Sigmoid colon (tissue), 3 donors: ENCODE results near the gene ROPN1B.

Source experiments
- POLR2A ChIP-seq, 2 donors: fragments of 450-650 bp; IDR thresholded peaks; one replicate each; pipeline ENCODE4 v1.6.1; 2016; ENCODE audit warnings: antibody characterized with exemption in 2 of 2, mild to moderate bottlenecking in 2 of 2, moderate library complexity in 2 of 2
- TF ChIP-seq, protein P1 (sequence below), 4 experiments: fragments of 450-650 bp in 3 of 4; fragments of 200-600 bp in 1 of 4; IDR thresholded peaks; one replicate each; pipeline ENCODE4 v1.5.1; 2016 to 2019; ENCODE audit warnings: antibody characterized with exemption in 4 of 4, mild to moderate bottlenecking in 3 of 4, moderate library complexity in 2 of 4

DNA sequence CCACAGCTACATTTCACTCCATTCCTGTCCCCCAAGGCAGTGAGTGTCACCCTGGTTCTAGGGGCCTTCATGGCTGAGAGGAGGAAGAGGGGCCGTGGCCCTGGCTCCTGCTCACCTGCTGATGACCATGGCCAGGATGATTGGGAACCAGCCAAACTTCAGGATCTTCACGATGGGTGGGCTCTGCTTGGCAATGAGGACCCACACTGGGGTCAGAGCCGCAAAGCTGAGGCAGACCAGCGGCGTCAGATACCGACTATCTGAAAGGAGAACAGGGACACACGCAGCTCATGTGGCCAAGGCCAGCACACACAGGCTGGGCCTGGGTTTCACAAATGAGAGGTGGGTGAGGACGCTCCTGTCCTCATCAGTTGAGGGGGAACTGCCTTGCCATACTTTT lies 47.6 kb downstream of the ROPN1B start:
- TF ChIP-seq, protein P1, sequence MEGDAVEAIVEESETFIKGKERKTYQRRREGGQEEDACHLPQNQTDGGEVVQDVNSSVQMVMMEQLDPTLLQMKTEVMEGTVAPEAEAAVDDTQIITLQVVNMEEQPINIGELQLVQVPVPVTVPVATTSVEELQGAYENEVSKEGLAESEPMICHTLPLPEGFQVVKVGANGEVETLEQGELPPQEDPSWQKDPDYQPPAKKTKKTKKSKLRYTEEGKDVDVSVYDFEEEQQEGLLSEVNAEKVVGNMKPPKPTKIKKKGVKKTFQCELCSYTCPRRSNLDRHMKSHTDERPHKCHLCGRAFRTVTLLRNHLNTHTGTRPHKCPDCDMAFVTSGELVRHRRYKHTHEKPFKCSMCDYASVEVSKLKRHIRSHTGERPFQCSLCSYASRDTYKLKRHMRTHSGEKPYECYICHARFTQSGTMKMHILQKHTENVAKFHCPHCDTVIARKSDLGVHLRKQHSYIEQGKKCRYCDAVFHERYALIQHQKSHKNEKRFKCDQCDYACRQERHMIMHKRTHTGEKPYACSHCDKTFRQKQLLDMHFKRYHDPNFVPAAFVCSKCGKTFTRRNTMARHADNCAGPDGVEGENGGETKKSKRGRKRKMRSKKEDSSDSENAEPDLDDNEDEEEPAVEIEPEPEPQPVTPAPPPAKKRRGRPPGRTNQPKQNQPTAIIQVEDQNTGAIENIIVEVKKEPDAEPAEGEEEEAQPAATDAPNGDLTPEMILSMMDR (IDR thresholded peaks at IDR 0.05): no peak
- no peak for TF ChIP-seq POLR2A (IDR thresholded peaks at IDR 0.05)
